ENCODE data around the gene TBX1. TPM values are rescaled to one million over a fixed set of nuclear protein-coding genes. Genes with fewer than 3 reads are reported as not detected.
A peak's percentile ranks its signal among the peaks of the same experiment; 100 is the strongest.

The TBX1 gene
- total RNA-seq, 2 donors from 2014 or later: 0.12 TPM; not detected in 1

GRCh38 chr22:19727310-19728150 lies 33.0 kb upstream of the TBX1 start:
- Mint-ChIP-seq H3K36me3 (ENCODE audit: insufficient read depth in 2 of 2) (no peaks in the 10 kb centered on the region), H3K27me3 (ENCODE audit: low read depth) (peaks cover 22% of the 10 kb centered on the region), H3K9me3 (no peaks in the 10 kb centered on the region), H3K4me1 (ENCODE audit: low read depth) (peaks cover 7% of the 10 kb centered on the region), H3K4me3 (no peak overlapping the region), H3K27ac (no peak overlapping the region)
- ATAC-seq (replicated peaks in 1 of 2): no peak
- DNase-seq: no peak

DNA sequence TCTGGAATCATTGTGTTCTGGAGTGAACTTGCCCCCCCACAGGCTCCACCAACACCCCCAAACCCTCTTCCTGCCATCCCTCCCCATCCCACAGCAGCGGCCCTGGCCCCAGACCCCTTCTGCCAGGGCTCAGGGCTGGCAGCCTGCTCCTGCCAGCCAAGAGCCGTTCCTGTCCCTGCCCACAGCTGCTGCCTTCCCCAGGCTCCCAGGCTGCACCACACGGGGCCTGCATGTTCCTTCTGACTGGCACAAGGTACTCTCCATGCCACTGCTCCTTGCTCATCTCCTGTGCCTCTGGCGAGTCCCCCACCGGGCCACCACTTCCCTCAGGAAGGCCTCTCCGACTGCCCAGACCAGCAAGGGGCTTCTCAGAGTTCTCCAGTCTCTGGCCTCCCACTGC lies 32.3 kb upstream of the TBX1 start:
- H3K27ac Mint-ChIP-seq: no peak overlapping the region
- H3K4me1 Mint-ChIP-seq (ENCODE audit: low read depth): peaks cover 4% of the 10 kb centered on the region
- H3K36me3 Mint-ChIP-seq (ENCODE audit: insufficient read depth in 2 of 2): no peaks in the 10 kb centered on the region
- no peak overlapping the region for H3K4me3 Mint-ChIP-seq
- peaks cover 14% of the 10 kb centered on the region for H3K27me3 Mint-ChIP-seq (ENCODE audit: low read depth)
- ATAC-seq (replicated peaks in 1 of 2): no peak
- H3K9me3 Mint-ChIP-seq: no peaks in the 10 kb centered on the region
- DNase-seq: no peak

GRCh38 chr22:19728836-19729235 lies 31.7 kb upstream of the TBX1 start:
- no peak overlapping the region for H3K4me3 Mint-ChIP-seq
- ATAC-seq (replicated peaks in 1 of 2) (no peak), DNase-seq (no peak)
- peaks cover 13% of the 10 kb centered on the region for H3K27me3 Mint-ChIP-seq (ENCODE audit: low read depth)
- no peaks in the 10 kb centered on the region for H3K36me3 Mint-ChIP-seq (ENCODE audit: insufficient read depth in 2 of 2)
- H3K9me3 Mint-ChIP-seq: no peaks in the 10 kb centered on the region
- H3K4me1 Mint-ChIP-seq (ENCODE audit: low read depth): no peaks in the 10 kb centered on the region
- H3K27ac Mint-ChIP-seq: no peak overlapping the region

DNA sequence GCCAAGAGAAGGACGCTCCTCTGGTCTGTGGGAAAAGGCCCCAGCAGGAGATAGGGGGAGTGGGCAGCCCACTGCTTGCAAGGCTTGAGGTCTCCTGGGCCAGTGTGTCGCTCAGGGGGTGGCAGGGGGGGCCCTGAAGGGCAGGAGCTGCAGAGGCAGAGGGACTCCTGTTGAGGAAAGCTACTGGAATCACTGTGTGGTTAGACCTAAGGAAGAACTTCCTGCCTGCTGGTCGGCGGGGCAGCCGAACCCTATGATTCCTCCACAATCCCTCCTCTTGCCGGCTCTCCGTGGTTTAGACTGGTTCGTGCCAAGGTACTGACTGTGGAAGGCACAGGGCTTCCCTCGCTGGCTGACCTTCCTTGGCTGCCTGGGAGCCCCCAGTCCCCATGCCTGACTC lies 31.1 kb upstream of the TBX1 start:
- no peak overlapping the region for H3K27ac Mint-ChIP-seq
- no peaks in the 10 kb centered on the region for H3K36me3 Mint-ChIP-seq (ENCODE audit: insufficient read depth in 2 of 2)
- peaks cover 11% of the 10 kb centered on the region for H3K27me3 Mint-ChIP-seq (ENCODE audit: low read depth)
- DNase-seq (no peak), ATAC-seq (replicated peaks in 1 of 2) (no peak)
- no peaks in the 10 kb centered on the region for H3K9me3 Mint-ChIP-seq
- H3K4me1 Mint-ChIP-seq (ENCODE audit: low read depth): no peaks in the 10 kb centered on the region
- no peak overlapping the region for H3K4me3 Mint-ChIP-seq

- H3K27me3 Mint-ChIP-seq (ENCODE audit: low read depth): peaks cover 4% of the 10 kb centered on the region
- H3K27ac Mint-ChIP-seq: no peak overlapping the region
- H3K9me3 Mint-ChIP-seq: no peaks in the 10 kb centered on the region
- no peaks in the 10 kb centered on the region for H3K4me1 Mint-ChIP-seq (ENCODE audit: low read depth)
- peak; percentile 32 to 36 for ATAC-seq (replicated peaks in 1 of 2)
- DNase-seq: no peak
- H3K36me3 Mint-ChIP-seq (ENCODE audit: insufficient read depth in 2 of 2): no peaks in the 10 kb centered on the region
- no peak overlapping the region for H3K4me3 Mint-ChIP-seq
Observed at GRCh38 chr22:19730198-19730597, 30.4 kb upstream of the TBX1 start.

DNA sequence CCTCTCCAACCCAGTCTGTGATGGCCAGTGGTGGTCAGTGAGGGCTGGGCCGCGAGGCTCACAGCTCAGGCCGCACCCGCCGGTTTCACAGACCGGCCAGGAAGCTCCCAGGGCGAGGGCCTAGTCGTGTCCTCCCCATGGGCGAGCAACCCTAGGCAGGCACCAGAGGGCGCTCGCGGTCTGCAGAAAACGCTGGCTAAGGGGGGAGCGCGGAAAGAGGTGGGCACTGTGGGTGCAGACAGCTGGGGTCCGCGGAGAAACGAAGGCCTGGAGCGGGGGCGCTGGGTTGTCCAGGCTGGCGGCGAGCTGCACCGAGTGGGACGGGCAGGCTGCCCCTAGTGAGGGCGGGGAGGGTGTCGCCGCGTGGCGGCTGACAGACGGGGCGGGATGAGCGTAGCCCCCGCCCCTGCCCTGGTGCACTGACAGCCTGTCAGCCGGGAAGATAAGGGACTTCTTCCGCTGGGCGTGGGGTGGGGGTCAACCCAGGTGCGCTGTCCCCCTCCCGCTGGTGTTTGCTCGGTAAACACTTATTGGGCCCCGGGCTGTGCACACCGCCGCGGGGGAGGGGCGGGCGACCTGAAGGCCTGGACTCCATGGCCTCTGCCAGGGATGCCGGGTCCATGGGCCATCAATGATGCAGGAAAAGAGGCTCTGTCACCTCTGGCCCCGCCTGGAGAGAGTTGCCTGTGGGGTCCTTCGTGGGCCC lies 29.8 kb upstream of the TBX1 start:
- Mint-ChIP-seq H3K9me3 (no peaks in the 10 kb centered on the region), H3K4me3 (peak overlapping the region; percentile 82 to 83), H3K36me3 (ENCODE audit: insufficient read depth in 2 of 2) (no peaks in the 10 kb centered on the region), H3K27ac (no peak overlapping the region), H3K4me1 (ENCODE audit: low read depth) (no peaks in the 10 kb centered on the region), H3K27me3 (ENCODE audit: low read depth) (no peaks in the 10 kb centered on the region)
- DNase-seq (peak; percentile 83 to 90), ATAC-seq (replicated peaks in 1 of 2) (peak; percentile 89 to 90)

DNA sequence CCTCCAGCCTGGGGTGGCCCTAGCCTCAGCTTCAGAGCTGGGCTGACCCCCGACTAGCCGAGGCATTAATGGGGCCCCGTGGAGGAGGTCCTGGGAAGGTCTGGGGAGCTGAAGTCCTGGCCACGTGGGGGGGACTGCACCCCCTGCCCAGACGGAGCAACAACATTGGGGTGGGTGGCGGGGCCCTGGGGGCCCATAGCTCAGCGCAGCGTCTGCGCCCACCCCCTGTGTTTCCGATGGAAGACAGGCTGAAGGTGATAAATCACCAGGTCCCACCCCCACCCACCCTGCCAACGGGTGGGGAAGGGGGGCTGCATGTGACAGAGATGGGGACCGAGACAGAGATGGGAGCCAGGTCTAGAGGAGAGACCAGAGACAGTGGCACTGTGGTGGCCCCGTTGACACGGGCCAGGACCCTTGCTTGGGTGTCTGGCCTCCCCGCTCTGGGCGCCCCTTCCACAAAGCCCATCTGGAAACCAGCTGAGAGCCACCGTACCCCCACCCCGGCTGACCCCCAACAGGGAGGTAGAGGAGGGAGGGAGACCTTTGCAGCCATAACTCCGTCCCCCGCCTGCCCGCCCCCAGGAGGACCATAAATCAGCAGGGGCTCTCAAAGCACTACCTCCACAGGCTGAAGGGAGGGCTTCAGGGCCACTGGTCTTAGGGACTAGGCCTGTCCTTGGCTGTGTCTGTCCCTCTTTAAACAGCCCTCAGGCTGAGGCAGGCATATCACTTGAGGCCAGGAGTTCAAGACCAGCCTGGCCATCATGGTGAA lies 29.0 kb upstream of the TBX1 start:
- Mint-ChIP-seq H3K9me3 (no peaks in the 10 kb centered on the region), H3K4me3 (peak overlapping the region in 1 of 2 donors; percentile 83), H3K27ac (no peak overlapping the region), H3K4me1 (ENCODE audit: low read depth) (no peaks in the 10 kb centered on the region), H3K27me3 (ENCODE audit: low read depth) (no peaks in the 10 kb centered on the region), H3K36me3 (ENCODE audit: insufficient read depth in 2 of 2) (no peaks in the 10 kb centered on the region)
- no peak for DNase-seq
- ATAC-seq (replicated peaks in 1 of 2): no peak

DNA sequence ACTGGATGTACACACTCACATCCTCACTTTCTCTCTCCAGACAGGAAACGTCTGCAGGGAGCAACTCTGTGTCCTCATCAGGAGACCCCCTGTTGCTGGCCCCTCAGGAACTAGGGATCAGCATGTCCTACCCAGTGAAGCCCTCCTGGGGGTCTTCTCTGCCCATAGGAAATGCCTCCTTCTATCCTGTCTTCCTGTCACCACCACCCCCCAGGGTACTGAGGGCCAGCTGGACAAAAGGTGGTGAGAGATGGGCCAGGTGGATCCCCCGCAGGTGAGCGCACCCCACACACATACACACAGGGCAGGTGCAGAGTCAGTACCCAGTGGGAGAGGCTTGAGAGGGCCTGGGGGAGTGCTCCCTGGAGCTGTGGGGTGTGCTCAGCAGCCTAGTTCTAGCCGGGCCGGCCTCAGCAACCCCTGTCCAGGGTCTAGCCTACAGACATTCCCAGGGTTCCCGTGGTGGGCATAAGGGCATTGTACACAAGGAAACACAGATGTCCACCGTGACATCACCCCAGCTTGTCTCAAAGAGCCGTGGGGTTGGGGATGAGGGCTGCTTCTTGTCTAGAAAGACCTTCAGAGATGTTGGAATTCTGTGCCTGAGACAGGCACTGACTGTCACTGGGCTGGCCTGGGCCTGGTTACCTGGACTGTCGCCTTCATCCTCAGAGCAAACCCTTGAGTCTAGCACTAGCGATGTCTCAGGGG lies 28.0 kb upstream of the TBX1 start:
- H3K36me3 Mint-ChIP-seq (ENCODE audit: insufficient read depth in 2 of 2): no peaks in the 10 kb centered on the region
- ATAC-seq (replicated peaks in 1 of 2) (no peak), DNase-seq (no peak)
- H3K4me3 Mint-ChIP-seq: no peak overlapping the region
- no peaks in the 10 kb centered on the region for H3K27me3 Mint-ChIP-seq (ENCODE audit: low read depth)
- H3K9me3 Mint-ChIP-seq: no peaks in the 10 kb centered on the region
- H3K4me1 Mint-ChIP-seq (ENCODE audit: low read depth): no peaks in the 10 kb centered on the region
- no peak overlapping the region for H3K27ac Mint-ChIP-seq

GRCh38 chr22:19733755-19734154 lies 26.8 kb upstream of the TBX1 start:
- Mint-ChIP-seq H3K27ac (no peak overlapping the region), H3K4me3 (no peak overlapping the region), H3K36me3 (ENCODE audit: insufficient read depth in 2 of 2) (no peaks in the 10 kb centered on the region), H3K9me3 (no peaks in the 10 kb centered on the region), H3K27me3 (ENCODE audit: low read depth) (no peaks in the 10 kb centered on the region), H3K4me1 (ENCODE audit: low read depth) (no peaks in the 10 kb centered on the region)
- ATAC-seq (replicated peaks in 1 of 2): no peak
- DNase-seq: no peak

DNA sequence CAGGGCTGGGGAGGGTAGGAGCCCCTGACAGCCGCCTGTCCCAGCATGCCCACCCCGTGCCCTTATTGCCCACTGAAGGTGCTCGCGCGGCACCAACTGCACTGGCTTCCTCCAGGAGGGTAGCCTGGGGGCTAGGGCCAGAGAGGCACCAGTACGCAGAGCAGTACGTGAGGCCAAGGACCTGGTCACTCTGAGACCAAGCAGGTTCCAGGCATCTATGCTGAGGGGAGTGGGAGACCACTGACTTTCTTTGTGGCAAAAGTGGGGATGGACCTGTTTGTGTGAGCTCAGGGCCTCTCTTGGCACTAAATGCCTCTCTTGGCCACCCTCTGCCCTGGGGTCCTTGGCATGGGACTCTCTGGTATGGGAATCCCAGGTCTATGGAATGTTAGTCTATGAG lies 26.4 kb upstream of the TBX1 start:
- H3K4me1 Mint-ChIP-seq (ENCODE audit: low read depth): no peaks in the 10 kb centered on the region
- H3K27ac Mint-ChIP-seq: no peak overlapping the region
- no peaks in the 10 kb centered on the region for H3K9me3 Mint-ChIP-seq
- no peaks in the 10 kb centered on the region for H3K36me3 Mint-ChIP-seq (ENCODE audit: insufficient read depth in 2 of 2)
- no peaks in the 10 kb centered on the region for H3K27me3 Mint-ChIP-seq (ENCODE audit: low read depth)
- no peak overlapping the region for H3K4me3 Mint-ChIP-seq
- ATAC-seq (replicated peaks in 1 of 2): no peak
- DNase-seq: no peak

GRCh38 chr22:19734837-19735382 lies 25.7 kb upstream of the TBX1 start:
- Mint-ChIP-seq H3K9me3 (no peaks in the 10 kb centered on the region), H3K27ac (no peak overlapping the region)
- no peak for ATAC-seq (replicated peaks in 1 of 2)

DNA sequence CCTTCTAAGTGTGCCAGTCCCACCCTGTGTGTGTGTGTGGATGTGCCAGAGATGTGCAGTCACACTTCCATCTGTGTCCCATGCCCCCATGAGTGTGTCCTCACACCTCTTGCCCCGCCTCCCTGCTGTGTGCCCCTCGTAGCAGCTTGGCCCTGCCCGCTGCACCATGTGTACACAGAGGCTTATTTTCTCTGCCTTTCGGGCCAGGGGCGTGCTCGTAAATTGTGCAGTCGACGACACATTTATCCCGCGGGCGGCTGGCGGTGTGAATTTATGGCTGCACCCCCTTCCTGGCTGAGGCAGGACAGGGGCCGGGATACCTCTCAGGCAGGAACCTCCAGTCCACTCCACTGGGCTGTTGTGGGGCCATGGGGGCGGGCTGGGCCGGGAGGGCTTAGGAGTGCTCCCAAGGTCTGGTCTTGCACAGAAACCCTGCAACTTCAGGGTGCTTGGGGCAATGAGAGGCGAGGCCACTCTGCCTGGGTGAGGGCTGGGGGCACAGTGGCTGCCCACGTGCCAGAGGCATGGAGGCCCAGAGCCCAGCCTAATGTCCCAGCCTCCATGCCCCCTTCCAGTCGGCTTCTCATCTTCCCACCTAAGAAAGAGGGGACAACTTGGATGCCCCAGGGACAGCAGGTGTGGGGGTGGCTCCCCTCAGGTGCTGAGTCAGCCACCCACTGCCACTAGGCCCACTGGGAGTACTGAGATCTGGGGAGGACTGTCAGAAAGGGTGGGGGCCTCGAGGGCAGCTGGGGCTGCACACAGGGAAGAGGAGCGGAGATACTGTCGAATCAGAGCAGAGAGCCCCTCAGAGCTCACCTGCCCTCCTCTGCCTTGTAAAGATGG lies 24.7 kb upstream of the TBX1 start:
- no peak for ATAC-seq (replicated peaks in 1 of 2)
- H3K27me3 Mint-ChIP-seq (ENCODE audit: low read depth): no peaks in the 10 kb centered on the region

More at GRCh38 chr22:19734837-19735382, 25.7 kb upstream of the TBX1 start:
- no peak overlapping the region for H3K4me3 Mint-ChIP-seq
- H3K36me3 Mint-ChIP-seq (ENCODE audit: insufficient read depth in 2 of 2): no peaks in the 10 kb centered on the region
- no peaks in the 10 kb centered on the region for H3K27me3 Mint-ChIP-seq (ENCODE audit: low read depth)
- H3K4me1 Mint-ChIP-seq (ENCODE audit: low read depth): no peaks in the 10 kb centered on the region
- DNase-seq: no peak

More for the DNA sequence above, 24.7 kb upstream of the TBX1 start:
- H3K4me3 Mint-ChIP-seq: no peak overlapping the region
- H3K36me3 Mint-ChIP-seq (ENCODE audit: insufficient read depth in 2 of 2): no peaks in the 10 kb centered on the region
- DNase-seq: no peak
- H3K4me1 Mint-ChIP-seq (ENCODE audit: low read depth): no peaks in the 10 kb centered on the region
- H3K9me3 Mint-ChIP-seq: no peaks in the 10 kb centered on the region
- no peak overlapping the region for H3K27ac Mint-ChIP-seq

Measured in activated T-cell treated with anti-CD3 and anti-CD28 coated beads, Interleukin-2, amount 50 U/mL, for 72 hours (primary cell).